HCT116 (cell line): ENCODE data around the gene XPNPEP2. TPM values are rescaled to one million over a fixed set of nuclear protein-coding genes. Genes with fewer than 3 reads are reported as not detected.

Experiments
- ATAC-seq: fragments of 200-7000 bp; cut with Tn5 transposase; 2 replicates; pipeline ENCODE4 v1.9.1; 2020; ENCODE audit warnings: mild to moderate bottlenecking, moderate library complexity
- BruUV-seq: library from RNA; stranded (reverse); fragments of 400-500 nt; replicated peaks from 2 replicates; lab custom pipeline; 2021; lab: Mats Ljungman, UMichigan
- CTCF ChIA-PET: fragments of 300-600 bp; sonication (Branson Sonifier 250); formaldehyde crosslinking; loops from one replicate; lab custom pipeline; 2021; ENCODE audit warnings: antibody characterized with exemption; lab: Charles Lee
- POLR2A ChIA-PET: fragments of 300-600, 350-600 bp; sonication (Branson Sonifier 250); formaldehyde crosslinking; loops from one replicate; lab custom pipeline; 2021; ENCODE audit warnings: antibody characterized with exemption; lab: Charles Lee
- RAD21 ChIA-PET, 2 experiments: fragments of 300-600 bp; sonication (Branson Sonifier 250); formaldehyde crosslinking; loops; one replicate each; lab custom pipeline; 2023; ENCODE audit warnings: low total read pairs in 2 of 2; ENCODE audit not compliant: uncharacterized antibody in 2 of 2, unreplicated experiment in 2 of 2, low non-redundant PET in 1 of 2; lab: Charles Lee
- DNase-seq: peaks from one replicate; pipeline ENCODE4 v3.0.0-alpha.2; 2010; ENCODE audit warnings: low read depth, low spot score
- H2AFZ ChIP-seq: fragments of 200-600 bp; shearing (Covaris generic), sonication (generic); 2 replicates; pipeline ENCODE4 v1.6.1; 2017; ENCODE audit warnings: low read depth, mixed run types, mixed read lengths, antibody characterized with exemption, low read length; ENCODE audit not compliant: poor library complexity, severe bottlenecking
- H3K27ac ChIP-seq: 2 replicates; pipeline ENCODE4 v1.5.1; 2012; ENCODE audit warnings: low read depth, low read length
- H3K27me3 ChIP-seq: fragments of 200-600 bp; sonication (generic); 2 replicates; pipeline ENCODE4 v1.6.1; 2016; ENCODE audit warnings: mixed run types, low read length, mixed read lengths; ENCODE audit not compliant: insufficient read depth
- H3K36me3 ChIP-seq, 2 experiments: fragments of 200-500 bp in 1 of 2; fragments of 200-600 bp in 1 of 2; sonication (Bioruptor generic) in 1 of 2; sonication (generic) in 1 of 2; 2 replicates each; pipeline versions ENCODE4 v1.5.1 to v1.6.1; 2014 to 2016; ENCODE audit warnings: low read length in 2 of 2, inconsistent platforms in 1 of 2, mixed read lengths in 1 of 2, mixed run types in 1 of 2; ENCODE audit not compliant: insufficient read depth in 2 of 2, control insufficient read depth in 1 of 2
- H3K4me1 ChIP-seq, 2 experiments: fragments of 200-600 bp in 1 of 2; sonication (generic) in 1 of 2; 2 replicates each; pipeline versions ENCODE4 v1.5.1 to v1.6.1; 2012 to 2017; ENCODE audit warnings: low read length in 2 of 2, inconsistent platforms in 1 of 2, mild to moderate bottlenecking in 1 of 2, mixed read lengths in 1 of 2, mixed run types in 1 of 2, moderate library complexity in 1 of 2; ENCODE audit not compliant: insufficient read depth in 2 of 2, control insufficient read depth in 1 of 2
- H3K4me2 ChIP-seq: fragments of 200-600 bp; sonication (generic); 2 replicates; pipeline ENCODE4 v1.6.1; 2017; ENCODE audit warnings: mixed run types, low read length, mixed read lengths
- H3K4me3 ChIP-seq, 2 experiments: fragments of 200-600 bp in 1 of 2; sonication (generic) in 1 of 2; replicated peaks in 1 of 2; 2 replicates each; pipeline ENCODE4 v1.5.1; 2011 to 2016; ENCODE audit warnings: low read length in 2 of 2, control low read depth in 1 of 2, low read depth in 1 of 2, mild to moderate bottlenecking in 1 of 2, mixed read lengths in 1 of 2, mixed run types in 1 of 2
- H3K79me2 ChIP-seq: fragments of 200-600 bp; sonication (generic); 2 replicates; pipeline ENCODE4 v1.6.1; 2017; ENCODE audit warnings: mild to moderate bottlenecking, mixed run types, low read length, moderate library complexity, mixed read lengths; ENCODE audit not compliant: insufficient read depth
- H3K9ac ChIP-seq: fragments of 200-600 bp; sonication (generic); 2 replicates; pipeline ENCODE4 v1.6.1; 2016; ENCODE audit warnings: low read length, mixed read lengths
- H3K9me2 ChIP-seq: fragments of 200-600 bp; sonication (generic), shearing (Covaris generic); 2 replicates; pipeline ENCODE4 v1.6.1; 2017; ENCODE audit warnings: mixed run types, mild to moderate bottlenecking, moderate library complexity; ENCODE audit not compliant: insufficient read depth
- H3K9me3 ChIP-seq, 2 experiments: fragments of 200-500 bp in 1 of 2; fragments of 200-600 bp in 1 of 2; sonication (Bioruptor generic) in 1 of 2; sonication (generic) in 1 of 2; 2 replicates each; pipeline ENCODE4 v1.6.1; 2014 to 2017; ENCODE audit warnings: low read length in 2 of 2, mixed read lengths in 2 of 2, inconsistent platforms in 1 of 2, low read depth in 1 of 2, mild to moderate bottlenecking in 1 of 2, mixed run types in 1 of 2, moderate library complexity in 1 of 2; ENCODE audit not compliant: control insufficient read depth in 1 of 2, insufficient read depth in 1 of 2
- H4K20me1 ChIP-seq: fragments of 200-600 bp; sonication (generic), shearing (Covaris generic); 2 replicates; pipeline ENCODE4 v1.6.1; 2017; ENCODE audit warnings: mixed run types, mild to moderate bottlenecking, moderate library complexity; ENCODE audit not compliant: insufficient read depth
- CBX3 ChIP-seq: IDR thresholded peaks from 2 replicates; pipeline ENCODE4 v1.6.1; 2012; ENCODE audit warnings: low read depth
- CEBPB ChIP-seq: IDR thresholded peaks from 2 replicates; pipeline ENCODE4 v1.6.1; 2012; ENCODE audit warnings: low read depth
- EGR1 ChIP-seq: IDR thresholded peaks from 2 replicates; pipeline ENCODE4 v1.6.1; 2012; ENCODE audit warnings: low read depth
- ELF1 ChIP-seq: IDR thresholded peaks from 2 replicates; pipeline ENCODE4 v1.6.1; 2012; ENCODE audit warnings: low read depth, borderline replicate concordance
- EZH2 ChIP-seq: fragments of 200-600 bp; sonication (generic); IDR thresholded peaks from 2 replicates; pipeline ENCODE4 v1.6.1; 2017; ENCODE audit warnings: antibody characterized with exemption, mixed run types
- FOSL1 ChIP-seq: IDR thresholded peaks from 2 replicates; pipeline ENCODE4 v1.6.1; 2012; ENCODE audit warnings: low read depth
- JUND ChIP-seq: IDR thresholded peaks from 2 replicates; pipeline ENCODE4 v1.6.1; 2012
- POLR2A ChIP-seq: IDR thresholded peaks from 2 replicates; pipeline ENCODE4 v1.7.0; 2011; ENCODE audit warnings: borderline replicate concordance; ENCODE audit not compliant: insufficient read depth, insufficient read length; ENCODE audit errors: extremely low read depth
- POLR2AphosphoS5 ChIP-seq: IDR thresholded peaks from 2 replicates; pipeline ENCODE4 v1.6.1; 2011; ENCODE audit warnings: mild to moderate bottlenecking, low read depth, low read length, moderate library complexity
- RAD21 ChIP-seq: IDR thresholded peaks from 2 replicates; pipeline ENCODE4 v1.6.1; 2012; ENCODE audit warnings: low read depth, mild to moderate bottlenecking
- TCF7L2 ChIP-seq: IDR thresholded peaks from 2 replicates; pipeline ENCODE4 v1.7.0; 2011; ENCODE audit warnings: borderline replicate concordance, inconsistent platforms; ENCODE audit not compliant: insufficient read depth, insufficient read length; ENCODE audit errors: extremely low read depth
- YY1 ChIP-seq: IDR thresholded peaks from 2 replicates; pipeline ENCODE4 v1.6.1; 2011; ENCODE audit warnings: low read length, low read depth, moderate library complexity, mild to moderate bottlenecking; ENCODE audit not compliant: insufficient replicate concordance; ENCODE audit errors: extremely low read depth
- intact Hi-C: fragments of 100-400 bp; cut with micrococcal nuclease; formaldehyde crosslinking; loops from 2 replicates; pipeline ENCODE4 v1.10.0; 2022
- total RNA-seq: library from RNA; stranded (reverse); gene quantifications from one replicate; pipeline ENCODE4 v1.2.1, GENCODE V29; 2021; ENCODE audit not compliant: unreplicated experiment
- TF ChIP-seq, protein P1 (sequence below): IDR thresholded peaks from 2 replicates; pipeline ENCODE4 v1.6.1; 2012
- TF ChIP-seq, protein P2 (sequence below): IDR thresholded peaks from 2 replicates; pipeline ENCODE4 v1.6.1; 2011; ENCODE audit warnings: mild to moderate bottlenecking, low read length, moderate library complexity; ENCODE audit not compliant: insufficient replicate concordance; ENCODE audit errors: extremely low read depth
- TF ChIP-seq, protein P3 (sequence below): IDR thresholded peaks from 2 replicates; pipeline ENCODE4 v1.6.1; 2012; ENCODE audit warnings: low read depth
- TF ChIP-seq, protein P4 (sequence below), 3 experiments: fragments of 200-600 bp in 1 of 3; sonication (generic) in 1 of 3; IDR thresholded peaks in 2 of 3; conservative IDR thresholded peaks in 1 of 3; 2 replicates each; pipeline ENCODE4 v1.5.1; 2012 to 2017; ENCODE audit warnings: low read depth in 2 of 3, low read length in 2 of 3, antibody characterized with exemption in 1 of 3, borderline replicate concordance in 1 of 3, control low read depth in 1 of 3, mild to moderate bottlenecking in 1 of 3, mixed read lengths in 1 of 3, mixed run types in 1 of 3, moderate library complexity in 1 of 3; ENCODE audit not compliant: insufficient read depth in 1 of 3

The XPNPEP2 gene
- total RNA-seq, 1 experiment from 2014 or later, result not detected

DNA sequence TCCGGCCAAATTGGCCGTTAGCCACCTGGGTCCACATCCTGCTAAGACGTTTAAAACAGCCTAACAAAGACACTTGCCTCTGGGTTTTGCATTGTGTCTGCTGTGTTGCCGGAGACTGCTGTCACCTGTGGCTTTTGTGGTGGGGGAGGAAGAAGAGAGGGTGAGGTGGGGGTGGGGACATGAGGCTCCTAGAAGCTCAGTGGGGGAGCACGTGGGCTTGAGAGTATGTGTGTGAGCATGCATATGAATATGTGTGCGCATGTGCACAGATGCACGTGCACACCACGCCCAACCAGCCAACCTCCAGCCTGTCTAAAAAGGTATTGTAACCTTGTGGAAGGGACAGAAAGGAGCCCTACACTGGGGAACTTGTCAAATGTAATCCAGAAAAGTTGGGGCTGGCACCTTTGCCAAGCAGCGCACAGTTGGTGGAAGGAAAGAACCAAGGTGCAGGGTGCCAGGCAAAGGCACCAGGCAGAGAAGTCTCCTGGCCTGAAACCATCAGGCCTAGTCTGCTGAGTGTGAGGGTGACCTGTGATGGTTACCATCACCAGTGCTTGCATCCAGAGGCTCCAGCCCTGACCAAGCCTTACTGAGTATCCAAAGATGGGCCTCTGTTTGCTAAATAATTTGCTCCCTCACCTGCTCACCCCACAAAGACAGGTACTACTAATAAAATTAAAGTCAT, 30.8 kb downstream of the XPNPEP2 start (continued):
- no peak for TF ChIP-seq RAD21

DNA sequence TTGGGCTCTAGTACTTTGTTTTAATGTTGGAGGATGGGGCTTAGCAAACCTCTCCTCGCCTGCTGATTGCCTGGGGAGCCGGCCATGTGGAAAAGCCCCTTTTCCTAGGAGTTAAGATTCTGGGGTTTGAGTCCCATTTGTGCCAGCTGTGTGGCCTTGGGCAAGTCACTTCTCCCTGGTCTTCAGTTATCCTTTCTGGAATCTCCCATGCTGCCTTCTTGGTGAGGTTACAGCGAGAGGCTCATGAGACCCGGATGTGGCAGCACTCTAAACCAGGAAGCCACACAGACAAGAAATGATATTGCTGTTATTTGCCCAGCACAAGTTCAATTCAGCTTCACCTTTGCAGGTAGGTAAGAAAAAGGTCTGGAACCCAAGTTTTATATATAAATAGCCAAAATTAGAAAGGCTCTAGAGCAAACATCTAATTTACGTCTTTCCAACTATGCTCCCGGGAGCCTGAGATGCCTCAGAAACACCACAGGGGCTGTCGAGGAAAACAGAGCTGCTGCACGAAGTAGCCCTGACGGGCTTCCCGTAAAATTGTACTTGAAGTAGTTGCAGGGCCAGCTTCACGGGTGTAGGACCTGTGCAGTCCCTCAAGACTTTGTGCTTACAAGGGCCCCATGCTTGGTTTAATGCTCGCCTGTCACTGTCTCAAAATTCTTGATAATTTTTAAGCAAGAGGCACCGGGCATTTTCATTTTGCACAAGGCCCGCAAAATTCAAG, 32.7 kb downstream of the XPNPEP2 start:
- Histone ChIP-seq H3K27me3 (no peaks in the 10 kb centered on the region), H3K4me2 (no peak overlapping the region)
- no peak for ATAC-seq

More for the DNA sequence above, 32.7 kb downstream of the XPNPEP2 start:
- Histone ChIP-seq H2AFZ (no peak overlapping the region), H3K79me2 (no peaks in the 10 kb centered on the region), H4K20me1 (no peaks in the 10 kb centered on the region), H3K36me3 (no peaks in the 10 kb centered on the region), H3K9me3 (no peaks in the 10 kb centered on the region), H3K9me2 (no peaks in the 10 kb centered on the region), H3K4me3 (no peak overlapping the region), H3K27ac (no peak overlapping the region), H3K9ac (no peak overlapping the region), H3K4me1 (no peaks in the 10 kb centered on the region)
- no TSS peak for BruUV-seq
- TF ChIP-seq POLR2AphosphoS5, result no peak
- TF ChIP-seq CBX3, result no peak
- no peak for TF ChIP-seq FOSL1
- no peak for TF ChIP-seq EGR1
- TF ChIP-seq, protein P1, sequence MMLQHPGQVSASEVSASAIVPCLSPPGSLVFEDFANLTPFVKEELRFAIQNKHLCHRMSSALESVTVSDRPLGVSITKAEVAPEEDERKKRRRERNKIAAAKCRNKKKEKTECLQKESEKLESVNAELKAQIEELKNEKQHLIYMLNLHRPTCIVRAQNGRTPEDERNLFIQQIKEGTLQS, result no peak
- no peak for TF ChIP-seq CEBPB
- TF ChIP-seq YY1, result no peak
- TF ChIP-seq JUND, result no peak
- TF ChIP-seq, protein P2, sequence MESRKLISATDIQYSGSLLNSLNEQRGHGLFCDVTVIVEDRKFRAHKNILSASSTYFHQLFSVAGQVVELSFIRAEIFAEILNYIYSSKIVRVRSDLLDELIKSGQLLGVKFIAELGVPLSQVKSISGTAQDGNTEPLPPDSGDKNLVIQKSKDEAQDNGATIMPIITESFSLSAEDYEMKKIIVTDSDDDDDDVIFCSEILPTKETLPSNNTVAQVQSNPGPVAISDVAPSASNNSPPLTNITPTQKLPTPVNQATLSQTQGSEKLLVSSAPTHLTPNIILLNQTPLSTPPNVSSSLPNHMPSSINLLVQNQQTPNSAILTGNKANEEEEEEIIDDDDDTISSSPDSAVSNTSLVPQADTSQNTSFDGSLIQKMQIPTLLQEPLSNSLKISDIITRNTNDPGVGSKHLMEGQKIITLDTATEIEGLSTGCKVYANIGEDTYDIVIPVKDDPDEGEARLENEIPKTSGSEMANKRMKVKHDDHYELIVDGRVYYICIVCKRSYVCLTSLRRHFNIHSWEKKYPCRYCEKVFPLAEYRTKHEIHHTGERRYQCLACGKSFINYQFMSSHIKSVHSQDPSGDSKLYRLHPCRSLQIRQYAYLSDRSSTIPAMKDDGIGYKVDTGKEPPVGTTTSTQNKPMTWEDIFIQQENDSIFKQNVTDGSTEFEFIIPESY, result no peak
- no peak for TF ChIP-seq TCF7L2
- TF ChIP-seq ELF1, result no peak
- TF ChIP-seq POLR2A, result no peak
- no peak for TF ChIP-seq EZH2
- TF ChIP-seq, protein P3, sequence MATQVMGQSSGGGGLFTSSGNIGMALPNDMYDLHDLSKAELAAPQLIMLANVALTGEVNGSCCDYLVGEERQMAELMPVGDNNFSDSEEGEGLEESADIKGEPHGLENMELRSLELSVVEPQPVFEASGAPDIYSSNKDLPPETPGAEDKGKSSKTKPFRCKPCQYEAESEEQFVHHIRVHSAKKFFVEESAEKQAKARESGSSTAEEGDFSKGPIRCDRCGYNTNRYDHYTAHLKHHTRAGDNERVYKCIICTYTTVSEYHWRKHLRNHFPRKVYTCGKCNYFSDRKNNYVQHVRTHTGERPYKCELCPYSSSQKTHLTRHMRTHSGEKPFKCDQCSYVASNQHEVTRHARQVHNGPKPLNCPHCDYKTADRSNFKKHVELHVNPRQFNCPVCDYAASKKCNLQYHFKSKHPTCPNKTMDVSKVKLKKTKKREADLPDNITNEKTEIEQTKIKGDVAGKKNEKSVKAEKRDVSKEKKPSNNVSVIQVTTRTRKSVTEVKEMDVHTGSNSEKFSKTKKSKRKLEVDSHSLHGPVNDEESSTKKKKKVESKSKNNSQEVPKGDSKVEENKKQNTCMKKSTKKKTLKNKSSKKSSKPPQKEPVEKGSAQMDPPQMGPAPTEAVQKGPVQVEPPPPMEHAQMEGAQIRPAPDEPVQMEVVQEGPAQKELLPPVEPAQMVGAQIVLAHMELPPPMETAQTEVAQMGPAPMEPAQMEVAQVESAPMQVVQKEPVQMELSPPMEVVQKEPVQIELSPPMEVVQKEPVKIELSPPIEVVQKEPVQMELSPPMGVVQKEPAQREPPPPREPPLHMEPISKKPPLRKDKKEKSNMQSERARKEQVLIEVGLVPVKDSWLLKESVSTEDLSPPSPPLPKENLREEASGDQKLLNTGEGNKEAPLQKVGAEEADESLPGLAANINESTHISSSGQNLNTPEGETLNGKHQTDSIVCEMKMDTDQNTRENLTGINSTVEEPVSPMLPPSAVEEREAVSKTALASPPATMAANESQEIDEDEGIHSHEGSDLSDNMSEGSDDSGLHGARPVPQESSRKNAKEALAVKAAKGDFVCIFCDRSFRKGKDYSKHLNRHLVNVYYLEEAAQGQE, result no peak
- TF ChIP-seq, protein P4, sequence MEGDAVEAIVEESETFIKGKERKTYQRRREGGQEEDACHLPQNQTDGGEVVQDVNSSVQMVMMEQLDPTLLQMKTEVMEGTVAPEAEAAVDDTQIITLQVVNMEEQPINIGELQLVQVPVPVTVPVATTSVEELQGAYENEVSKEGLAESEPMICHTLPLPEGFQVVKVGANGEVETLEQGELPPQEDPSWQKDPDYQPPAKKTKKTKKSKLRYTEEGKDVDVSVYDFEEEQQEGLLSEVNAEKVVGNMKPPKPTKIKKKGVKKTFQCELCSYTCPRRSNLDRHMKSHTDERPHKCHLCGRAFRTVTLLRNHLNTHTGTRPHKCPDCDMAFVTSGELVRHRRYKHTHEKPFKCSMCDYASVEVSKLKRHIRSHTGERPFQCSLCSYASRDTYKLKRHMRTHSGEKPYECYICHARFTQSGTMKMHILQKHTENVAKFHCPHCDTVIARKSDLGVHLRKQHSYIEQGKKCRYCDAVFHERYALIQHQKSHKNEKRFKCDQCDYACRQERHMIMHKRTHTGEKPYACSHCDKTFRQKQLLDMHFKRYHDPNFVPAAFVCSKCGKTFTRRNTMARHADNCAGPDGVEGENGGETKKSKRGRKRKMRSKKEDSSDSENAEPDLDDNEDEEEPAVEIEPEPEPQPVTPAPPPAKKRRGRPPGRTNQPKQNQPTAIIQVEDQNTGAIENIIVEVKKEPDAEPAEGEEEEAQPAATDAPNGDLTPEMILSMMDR (IDR thresholded peaks at IDR 0.05 in 2 of 3, conservative IDR thresholded peaks at IDR 0.05 in 1 of 3; ENCODE audit: borderline replicate concordance in 1 of 3, insufficient read depth in 1 of 3, low read depth in 2 of 3, low read length in 2 of 3), result no peak
- ChIA-PET RAD21 (no interaction called here), CTCF (no interaction called here), POLR2A (no interaction called here)
- DNase-seq, result no peak
- intact Hi-C loops, result no loop called here
